ENCODE measurements around the gene MCC. TPM values are rescaled to one million over a fixed set of nuclear protein-coding genes. Genes with fewer than 3 reads are reported as not detected.

MCC gene
- 1 to 10 TPM in 1 of 3 donors, under 1 TPM in 2; 0.53 to 1.2 (median 0.63) TPM for polyA plus RNA-seq

GRCh38 chr5:113487781-113488644 lies at the start of gene MCC:
MCC (minus strand) TSS chr5:113488453.
- peaks cover 27 to 62% (median 30%) of the 10 kb centered on the region in 3 donors for H3K27me3 Mint-ChIP-seq (ENCODE audit: low read depth in 3 of 3)
- H3K27ac Mint-ChIP-seq = no peak within 1 kb of the TSS
- peaks cover 12 to 25% (median 19%) of the 10 kb centered on the region in 6 donors for H3K9me3 Mint-ChIP-seq
- DNase-seq = peak in 1 of 3 donors; percentile 19
- peaks cover 9 to 10% of the 10 kb centered on the region in 2 donors for H3K4me1 Mint-ChIP-seq
- H3K36me3 Mint-ChIP-seq = peaks cover 0 to 17% (median 8%) of the 10 kb centered on the region in 3 donors
- peak within 1 kb of the TSS; percentile 18 to 67 (median 44) for H3K4me3 Mint-ChIP-seq

GRCh38 chr5:113531481-113532159 lies 43.4 kb upstream of the MCC start:
- Mint-ChIP-seq H3K4me1 (peaks cover 0 to 7% of the 10 kb centered on the region in 2 donors), H3K36me3 (peaks cover 20 to 37% (median 22%) of the 10 kb centered on the region in 3 donors), H3K9me3 (no peaks in the 10 kb centered on the region), H3K27me3 (ENCODE audit: low read depth in 3 of 3) (no peaks in the 10 kb centered on the region), H3K27ac (no peak overlapping the region), H3K4me3 (no peak overlapping the region)
- no peak for DNase-seq

- Mint-ChIP-seq H3K27me3 (ENCODE audit: low read depth in 3 of 3) (no peaks in the 10 kb centered on the region), H3K27ac (no peak overlapping the region), H3K9me3 (no peaks in the 10 kb centered on the region), H3K4me3 (no peak overlapping the region), H3K36me3 (peaks cover 12 to 23% (median 20%) of the 10 kb centered on the region in 3 donors), H3K4me1 (peaks cover 8 to 32% of the 10 kb centered on the region in 2 donors)
- no peak for DNase-seq
Observed at GRCh38 chr5:113527746-113528145, 39.5 kb upstream of the MCC start.

GRCh38 chr5:113526421-113526820 lies 38.2 kb upstream of the MCC start:
- H3K9me3 Mint-ChIP-seq = no peaks in the 10 kb centered on the region
- H3K27ac Mint-ChIP-seq = no peak overlapping the region
- no peak overlapping the region for H3K4me3 Mint-ChIP-seq

GRCh38 chr5:113524927-113525326 lies 36.7 kb upstream of the MCC start:
- peaks cover 13 to 43% of the 10 kb centered on the region in 2 donors for H3K4me1 Mint-ChIP-seq
- no peaks in the 10 kb centered on the region for H3K9me3 Mint-ChIP-seq
- H3K27me3 Mint-ChIP-seq (ENCODE audit: low read depth in 3 of 3) = no peaks in the 10 kb centered on the region
- H3K27ac Mint-ChIP-seq = peak overlapping the region in 3 of 6 donors; percentile 17 to 48 (median 24)
- peak overlapping the region in 1 of 5 donors; percentile 11 for H3K4me3 Mint-ChIP-seq
- peaks cover 6 to 17% (median 15%) of the 10 kb centered on the region in 3 donors for H3K36me3 Mint-ChIP-seq
- DNase-seq = no peak

More at GRCh38 chr5:113526421-113526820, 38.2 kb upstream of the MCC start:
- Mint-ChIP-seq H3K27me3 (ENCODE audit: low read depth in 3 of 3) (no peaks in the 10 kb centered on the region), H3K4me1 (peaks cover 10 to 32% of the 10 kb centered on the region in 2 donors), H3K36me3 (peaks cover 5 to 13% (median 10%) of the 10 kb centered on the region in 3 donors)
- DNase-seq = no peak

GRCh38 chr5:113523168-113523567 lies 34.9 kb upstream of the MCC start:
- DNase-seq = no peak

GRCh38 chr5:113520899-113521298 lies 32.6 kb upstream of the MCC start:
- Mint-ChIP-seq H3K36me3 (peaks cover 9 to 15% (median 14%) of the 10 kb centered on the region in 3 donors), H3K27ac (peak overlapping the region in 1 of 6 donors; percentile 19), H3K4me1 (peaks cover 21 to 55% of the 10 kb centered on the region in 2 donors), H3K9me3 (no peaks in the 10 kb centered on the region), H3K4me3 (no peak overlapping the region), H3K27me3 (ENCODE audit: low read depth in 3 of 3) (no peaks in the 10 kb centered on the region)
- no peak for DNase-seq

More at GRCh38 chr5:113523168-113523567, 34.9 kb upstream of the MCC start:
- H3K27me3 Mint-ChIP-seq (ENCODE audit: low read depth in 3 of 3) = no peaks in the 10 kb centered on the region
- H3K4me1 Mint-ChIP-seq = peaks cover 15 to 43% of the 10 kb centered on the region in 2 donors
- no peak overlapping the region for H3K4me3 Mint-ChIP-seq
- H3K27ac Mint-ChIP-seq = no peak overlapping the region
- peaks cover 6 to 18% (median 14%) of the 10 kb centered on the region in 3 donors for H3K36me3 Mint-ChIP-seq
- H3K9me3 Mint-ChIP-seq = no peaks in the 10 kb centered on the region

- no peaks in the 10 kb centered on the region for H3K9me3 Mint-ChIP-seq
- peak overlapping the region in 1 of 6 donors; percentile 12 for H3K27ac Mint-ChIP-seq
- H3K36me3 Mint-ChIP-seq = peaks cover 9 to 15% (median 14%) of the 10 kb centered on the region in 3 donors
- H3K4me3 Mint-ChIP-seq = no peak overlapping the region
- no peak for DNase-seq
- peaks cover 25 to 55% of the 10 kb centered on the region in 2 donors for H3K4me1 Mint-ChIP-seq
- H3K27me3 Mint-ChIP-seq (ENCODE audit: low read depth in 3 of 3) = no peaks in the 10 kb centered on the region
Observed at GRCh38 chr5:113520429-113520828, 32.2 kb upstream of the MCC start.

GRCh38 chr5:113519412-113519811 lies 31.2 kb upstream of the MCC start:
- Mint-ChIP-seq H3K4me1 (peaks cover 27 to 55% of the 10 kb centered on the region in 2 donors), H3K4me3 (no peak overlapping the region), H3K27me3 (ENCODE audit: low read depth in 3 of 3) (no peaks in the 10 kb centered on the region), H3K9me3 (no peaks in the 10 kb centered on the region), H3K36me3 (peaks cover 9 to 15% (median 14%) of the 10 kb centered on the region in 3 donors), H3K27ac (no peak overlapping the region)
- no peak for DNase-seq

- peaks cover 27 to 55% of the 10 kb centered on the region in 2 donors for H3K4me1 Mint-ChIP-seq
- no peak for DNase-seq
- no peaks in the 10 kb centered on the region for H3K27me3 Mint-ChIP-seq (ENCODE audit: low read depth in 3 of 3)
- peaks cover 9 to 15% (median 14%) of the 10 kb centered on the region in 3 donors for H3K36me3 Mint-ChIP-seq
- no peak overlapping the region for H3K4me3 Mint-ChIP-seq
- no peaks in the 10 kb centered on the region for H3K9me3 Mint-ChIP-seq
- H3K27ac Mint-ChIP-seq = no peak overlapping the region
Observed at GRCh38 chr5:113518884-113519283, 30.6 kb upstream of the MCC start.

GRCh38 chr5:113514289-113514635 lies 26.0 kb upstream of the MCC start:
- peaks cover 6 to 13% (median 10%) of the 10 kb centered on the region in 3 donors for H3K27me3 Mint-ChIP-seq (ENCODE audit: low read depth in 3 of 3)
- peak overlapping the region; percentile 93 to 98 (median 94) for H3K4me3 Mint-ChIP-seq
- H3K4me1 Mint-ChIP-seq = peaks cover 29 to 49% of the 10 kb centered on the region in 2 donors
- peaks cover 0 to 4% (median 3%) of the 10 kb centered on the region in 3 donors for H3K36me3 Mint-ChIP-seq
- H3K27ac Mint-ChIP-seq = peak overlapping the region; percentile 91 to 97 (median 96)
- no peaks in the 10 kb centered on the region for H3K9me3 Mint-ChIP-seq
- DNase-seq = no peak

GRCh38 chr5:113513384-113514288 lies 25.4 kb upstream of the MCC start, which contains the start of gene YTHDC2:
YTHDC2 (plus strand) TSS chr5:113513694; CDS start chr5:113513896, 202 bp downstream.
- H3K36me3 Mint-ChIP-seq = peaks cover 0 to 4% (median 3%) of the 10 kb centered on the region in 3 donors
- H3K27ac Mint-ChIP-seq = peak within 1 kb of the TSS; percentile 91 to 97 (median 96)
- H3K4me3 Mint-ChIP-seq = peak within 1 kb of the TSS; percentile 93 to 98 (median 94)
- peaks cover 29 to 49% of the 10 kb centered on the region in 2 donors for H3K4me1 Mint-ChIP-seq
- H3K27me3 Mint-ChIP-seq (ENCODE audit: low read depth in 3 of 3) = peaks cover 10 to 15% (median 10%) of the 10 kb centered on the region in 3 donors
- DNase-seq = peak; percentile 88 to 89 (median 88)
- H3K9me3 Mint-ChIP-seq = no peaks in the 10 kb centered on the region

- peaks cover 0 to 2% (median 2%) of the 10 kb centered on the region in 3 donors for H3K36me3 Mint-ChIP-seq
- H3K4me1 Mint-ChIP-seq = peaks cover 32 to 56% of the 10 kb centered on the region in 2 donors
- H3K27me3 Mint-ChIP-seq (ENCODE audit: low read depth in 3 of 3) = peaks cover 10 to 17% (median 15%) of the 10 kb centered on the region in 3 donors
- H3K4me3 Mint-ChIP-seq = peak overlapping the region; percentile 6 to 98 (median 15)
- DNase-seq = no peak
- H3K9me3 Mint-ChIP-seq = no peaks in the 10 kb centered on the region
- peak overlapping the region in 2 of 6 donors; percentile 5 to 91 for H3K27ac Mint-ChIP-seq
Observed at GRCh38 chr5:113512341-113512740, 24.1 kb upstream of the MCC start.

All from immature natural killer cell (primary cell).